ENCODE measurements around the gene CSNK1G1.
"Not testable (repeated sequence)": the region's sequence is repeated elsewhere in the genome, so short reads cannot be mapped to it uniquely, and the experiment has no call there.

The CSNK1G1 gene

DNA sequence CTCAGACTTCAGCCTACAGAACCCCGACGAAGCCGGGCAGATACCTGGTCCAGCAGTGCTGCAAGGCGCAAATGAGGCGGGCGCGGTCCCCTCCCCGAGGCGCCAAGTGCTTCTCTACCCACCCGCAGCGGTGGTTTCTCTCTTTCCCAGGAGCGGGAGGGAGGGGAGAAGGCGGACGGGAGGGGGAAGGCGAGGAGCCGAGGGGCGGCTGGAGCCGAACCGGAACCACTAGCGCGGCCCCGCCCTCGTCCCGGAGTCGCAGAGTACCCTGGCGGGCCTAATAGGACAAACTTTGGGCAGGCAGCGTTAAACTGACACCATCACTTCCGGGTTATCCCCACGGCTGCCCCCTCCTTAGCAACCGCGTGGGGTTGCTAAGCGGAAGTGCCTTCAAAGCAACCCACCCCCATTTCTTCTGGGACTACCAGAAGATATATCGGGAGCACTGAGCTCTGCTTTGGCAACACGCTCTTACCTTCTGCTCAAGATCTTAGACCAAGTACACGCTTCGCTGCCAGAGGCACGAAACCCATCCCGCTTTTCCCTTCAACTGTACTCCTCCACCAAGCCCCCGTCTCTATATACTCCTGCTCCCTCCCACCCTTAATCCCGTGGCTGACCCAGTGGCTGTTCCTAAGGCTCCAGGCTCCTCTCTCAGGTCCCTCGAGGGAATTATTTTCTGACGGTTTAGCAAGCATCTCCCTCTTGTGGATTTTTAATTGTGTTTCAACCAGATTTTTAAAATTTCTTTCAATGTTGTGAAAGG lies at the start of gene CSNK1G1:
TSS of gene CSNK1G1 (minus strand) at position 230 of the 766 bp plus-strand sequence. CDS start 55,674 bp downstream, outside the sequence.
- TF ChIP-seq POLR2A (IDR thresholded peaks at IDR 0.05; ENCODE audit: low read length) (peak; percentile 41), GATA1 (IDR thresholded peaks at IDR 0.05; ENCODE audit: low read depth, low read length) (no peak)
- peak; percentile 92 to 93 for DNase-seq

DNA sequence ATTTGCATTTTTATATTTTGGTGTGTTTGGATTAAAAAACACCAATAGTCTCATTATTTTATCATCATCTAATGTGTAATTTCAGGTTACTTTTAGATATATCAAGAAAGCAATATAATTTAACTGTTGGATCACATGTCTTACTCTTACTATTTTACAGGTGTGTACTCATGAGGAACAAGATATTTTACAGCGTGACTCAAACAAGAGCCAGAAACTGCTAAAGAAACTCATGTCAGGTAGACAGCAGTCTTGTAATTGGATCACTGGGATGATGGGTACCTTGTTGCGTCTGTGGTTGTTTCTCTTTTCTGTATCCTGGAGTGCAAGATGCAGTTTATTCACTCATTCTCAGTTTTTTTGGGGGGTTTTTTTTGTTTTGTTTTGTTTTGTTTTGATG lies 44.6 kb upstream of the CSNK1G1 start:
- no peak for TF ChIP-seq GATA1 (IDR thresholded peaks at IDR 0.05; ENCODE audit: low read depth, low read length)
- no peak for TF ChIP-seq POLR2A (IDR thresholded peaks at IDR 0.05; ENCODE audit: low read length)
- DNase-seq: no peak

DNA sequence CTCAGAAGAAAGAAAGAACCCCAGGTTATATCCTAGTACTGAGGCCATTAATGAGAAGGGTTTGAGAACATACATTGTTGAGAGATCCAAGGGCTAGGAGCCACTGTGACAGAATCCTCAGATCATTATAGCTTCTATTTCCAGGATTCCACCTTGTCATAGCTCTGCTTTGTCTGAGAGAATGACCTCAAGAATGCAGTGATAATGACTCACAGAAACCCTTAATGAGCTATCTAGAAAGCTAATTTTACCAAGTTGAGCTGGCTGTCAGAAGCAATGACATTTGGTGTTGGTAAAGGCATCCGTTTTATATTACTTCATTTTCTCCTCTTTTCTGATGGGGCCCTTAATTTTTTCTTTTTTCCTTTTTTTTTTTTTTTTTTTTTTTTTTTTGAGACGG lies 42.6 kb upstream of the CSNK1G1 start:
- DNase-seq: no peak
- no peak for TF ChIP-seq GATA1 (IDR thresholded peaks at IDR 0.05; ENCODE audit: low read depth, low read length)
- TF ChIP-seq POLR2A (IDR thresholded peaks at IDR 0.05; ENCODE audit: low read length): no peak

DNA sequence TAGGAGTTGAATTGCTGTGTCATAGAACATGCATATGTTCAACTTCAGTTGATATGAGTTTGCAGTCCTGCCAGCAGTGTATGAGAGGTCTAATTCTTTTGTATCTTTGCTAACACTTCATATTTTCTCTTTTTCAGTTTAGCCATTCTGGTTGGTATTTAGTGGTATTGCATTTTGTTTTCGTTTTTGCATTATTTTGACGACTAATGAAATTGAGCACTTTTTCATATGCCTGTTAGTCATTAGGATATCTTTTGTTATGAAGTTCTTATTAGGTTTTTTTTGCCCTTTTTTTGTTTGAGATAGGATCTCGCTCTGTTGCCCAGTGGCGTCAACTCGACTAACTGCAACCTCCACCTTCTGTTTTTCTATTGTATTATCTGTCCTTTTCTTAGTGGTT lies 40.8 kb upstream of the CSNK1G1 start:
- TF ChIP-seq GATA1 (IDR thresholded peaks at IDR 0.05; ENCODE audit: low read depth, low read length): no peak
- no peak for TF ChIP-seq POLR2A (IDR thresholded peaks at IDR 0.05; ENCODE audit: low read length)
- DNase-seq: peak in 1 of 2 experiments; percentile 16

DNA sequence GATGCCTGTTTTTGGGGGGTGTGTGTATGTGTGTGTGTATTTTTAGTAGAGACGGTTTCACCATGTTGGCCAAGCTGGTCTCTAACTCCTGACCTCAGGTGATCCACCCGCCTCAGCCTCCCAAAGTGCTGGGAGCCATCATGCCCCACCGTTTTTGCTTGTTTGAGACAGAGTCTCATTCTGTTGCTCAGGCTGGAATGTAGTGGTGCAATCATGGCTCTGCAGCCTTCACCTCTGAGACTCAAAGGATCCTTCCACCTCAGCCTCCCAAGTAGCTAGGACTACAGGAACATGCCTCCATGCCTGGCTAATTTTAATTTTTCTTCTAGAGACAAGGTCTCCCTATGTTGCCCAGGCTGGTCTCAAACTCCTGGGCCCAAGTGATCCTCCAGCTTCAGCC lies 36.5 kb upstream of the CSNK1G1 start:
- DNase-seq: not testable (repeated sequence)

DNA sequence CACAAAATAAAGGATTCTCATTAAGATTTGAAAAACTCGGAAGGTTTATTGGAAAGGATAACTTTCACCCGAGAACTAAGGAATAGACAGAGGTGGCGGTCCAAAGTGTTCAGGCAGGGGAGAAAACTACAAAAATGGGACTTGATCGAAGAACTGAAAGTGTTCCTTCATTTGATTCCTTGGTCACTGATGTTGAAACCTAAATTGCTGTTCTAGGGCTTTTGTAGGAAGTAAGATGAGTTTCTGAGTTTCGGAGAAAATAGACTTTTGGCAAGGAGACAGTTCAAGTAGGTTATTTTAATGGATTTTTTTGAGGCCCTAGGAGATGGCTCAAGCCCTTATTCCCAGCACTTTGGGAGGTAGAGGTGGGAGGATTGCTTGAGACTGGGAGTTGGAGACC lies 33.1 kb upstream of the CSNK1G1 start:
- no peak for TF ChIP-seq POLR2A (IDR thresholded peaks at IDR 0.05; ENCODE audit: low read length)
- no peak for TF ChIP-seq GATA1 (IDR thresholded peaks at IDR 0.05; ENCODE audit: low read depth, low read length)
- DNase-seq: no peak

DNA sequence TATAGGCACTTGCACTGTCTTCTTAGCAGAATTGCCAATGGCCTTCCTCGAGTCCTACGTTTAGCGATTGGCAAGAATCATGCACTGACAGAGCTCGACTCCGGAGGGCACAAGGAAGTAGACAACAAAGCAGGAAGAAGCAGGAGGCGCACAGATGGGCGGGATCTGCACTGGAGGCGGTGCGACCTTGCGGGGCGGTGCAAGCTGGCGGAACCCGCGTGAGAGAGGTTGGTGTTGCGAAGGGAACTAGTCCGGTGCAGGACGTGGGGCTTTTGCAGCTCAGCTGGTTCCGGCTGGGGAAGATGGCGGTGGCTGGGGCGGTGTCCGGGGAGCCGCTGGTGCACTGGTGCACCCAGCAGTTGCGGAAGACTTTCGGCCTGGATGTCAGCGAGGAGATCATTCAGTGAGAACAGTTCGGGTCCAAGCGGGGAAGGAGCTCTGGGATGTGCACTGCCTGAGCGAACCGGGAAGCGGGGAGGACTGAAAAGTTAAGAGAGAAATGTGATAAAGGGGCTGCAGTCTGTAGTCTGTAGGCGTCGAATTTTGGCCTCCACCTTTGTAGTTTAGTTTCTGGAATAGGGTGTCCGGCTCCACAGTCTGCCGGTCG lies 31.7 kb upstream of the CSNK1G1 start, which contains the start of gene TRIP4:
TSS of gene TRIP4 (plus strand) at position 275 of the 607 bp plus-strand sequence. CDS start at position 303, 28 bp downstream.
- TF ChIP-seq GATA1 (IDR thresholded peaks at IDR 0.05; ENCODE audit: low read depth, low read length) (no peak), POLR2A (IDR thresholded peaks at IDR 0.05; ENCODE audit: low read length) (peak; percentile 96)
- peak; percentile 98 to 99 for DNase-seq

DNA sequence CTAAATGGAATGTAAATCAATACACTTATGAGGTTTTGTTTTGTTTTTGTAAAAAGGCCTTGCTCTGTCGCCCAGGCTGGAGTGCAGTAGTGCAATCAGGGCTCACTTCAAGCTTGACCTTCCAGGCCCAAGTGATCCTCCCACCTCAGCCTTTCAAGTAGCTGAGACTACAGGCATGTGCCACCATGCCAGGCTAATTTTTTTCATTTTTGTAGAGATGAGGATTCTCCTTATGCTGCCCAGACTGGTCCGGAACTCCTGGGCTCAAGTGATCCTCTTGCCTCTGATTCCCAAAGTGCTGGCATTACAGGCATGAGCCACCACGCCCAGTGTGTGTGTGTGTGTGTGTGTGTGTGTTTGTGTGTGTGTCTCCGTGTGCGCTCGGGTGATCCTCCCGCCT lies 30.3 kb upstream of the CSNK1G1 start:
- no peak for DNase-seq
- TF ChIP-seq GATA1 (IDR thresholded peaks at IDR 0.05; ENCODE audit: low read depth, low read length) (no peak), POLR2A (IDR thresholded peaks at IDR 0.05; ENCODE audit: low read length) (no peak)

DNA sequence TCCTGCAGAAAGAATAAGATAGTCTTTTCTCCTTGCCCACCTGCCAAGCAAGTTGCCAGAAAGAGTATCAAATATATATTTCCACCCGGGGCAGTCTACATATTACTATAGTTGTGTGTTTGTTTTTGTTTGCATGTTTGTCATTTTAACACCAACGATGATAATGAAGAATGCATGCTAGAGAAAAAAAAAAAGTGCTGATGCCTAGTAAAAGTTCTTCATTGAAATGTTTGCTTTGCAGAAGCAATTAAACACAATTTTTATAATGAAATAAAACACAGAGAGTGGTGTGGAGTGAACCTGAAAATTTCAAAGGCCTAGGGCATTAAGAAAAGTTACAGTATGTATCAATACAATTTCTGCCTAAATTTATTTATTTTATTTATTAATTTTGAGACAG lies 27.8 kb upstream of the CSNK1G1 start:
- TF ChIP-seq POLR2A (IDR thresholded peaks at IDR 0.05; ENCODE audit: low read length): no peak
- no peak for TF ChIP-seq GATA1 (IDR thresholded peaks at IDR 0.05; ENCODE audit: low read depth, low read length)

DNA sequence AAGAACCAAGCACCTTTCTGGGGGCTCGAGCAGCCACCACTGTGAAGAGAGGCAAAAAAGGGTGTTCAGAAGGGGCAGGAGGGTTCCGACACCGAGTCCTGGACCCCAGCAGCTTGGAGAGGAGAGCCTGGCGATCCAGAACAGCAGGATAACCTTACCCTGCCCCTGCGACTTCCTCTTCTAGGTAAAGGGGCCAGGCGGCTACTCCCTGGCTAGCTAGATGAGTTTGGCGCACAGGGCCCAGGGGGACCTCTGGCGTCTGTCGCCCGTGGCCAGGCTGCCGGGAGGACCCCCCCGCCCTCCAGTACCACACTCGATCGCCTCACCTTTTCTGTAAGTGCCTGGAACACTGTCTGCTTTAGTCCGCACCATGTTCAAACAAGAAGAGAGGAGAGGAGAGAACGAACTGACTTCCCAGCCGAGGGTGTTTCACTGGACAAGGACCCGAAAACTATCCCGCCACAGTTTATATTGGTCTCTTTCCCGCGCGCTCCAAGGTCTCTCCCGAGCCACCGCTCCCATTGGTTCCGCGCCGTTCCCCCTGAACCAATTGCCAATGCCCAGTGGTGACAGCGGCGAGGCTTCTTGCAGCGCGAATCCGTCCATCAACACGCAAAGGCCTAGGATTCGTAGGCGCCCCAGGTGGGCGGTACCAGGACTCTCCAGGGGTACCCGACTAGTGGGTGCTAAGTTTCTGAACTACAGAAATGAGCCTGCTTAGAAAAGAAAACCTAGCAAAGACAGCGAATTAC lies 25.2 kb upstream of the CSNK1G1 start, which contains the start of gene PCLAF:
TSS of gene PCLAF (minus strand) at position 442 of the 752 bp plus-strand sequence. CDS start at position 372, 70 bp downstream.
- peak; percentile 97 to 98 for DNase-seq
- peak; percentile 98 for TF ChIP-seq POLR2A (IDR thresholded peaks at IDR 0.05; ENCODE audit: low read length)
- no peak for TF ChIP-seq GATA1 (IDR thresholded peaks at IDR 0.05; ENCODE audit: low read depth, low read length)

More for the DNA sequence above, 27.8 kb upstream of the CSNK1G1 start:
- no peak for DNase-seq

DNA sequence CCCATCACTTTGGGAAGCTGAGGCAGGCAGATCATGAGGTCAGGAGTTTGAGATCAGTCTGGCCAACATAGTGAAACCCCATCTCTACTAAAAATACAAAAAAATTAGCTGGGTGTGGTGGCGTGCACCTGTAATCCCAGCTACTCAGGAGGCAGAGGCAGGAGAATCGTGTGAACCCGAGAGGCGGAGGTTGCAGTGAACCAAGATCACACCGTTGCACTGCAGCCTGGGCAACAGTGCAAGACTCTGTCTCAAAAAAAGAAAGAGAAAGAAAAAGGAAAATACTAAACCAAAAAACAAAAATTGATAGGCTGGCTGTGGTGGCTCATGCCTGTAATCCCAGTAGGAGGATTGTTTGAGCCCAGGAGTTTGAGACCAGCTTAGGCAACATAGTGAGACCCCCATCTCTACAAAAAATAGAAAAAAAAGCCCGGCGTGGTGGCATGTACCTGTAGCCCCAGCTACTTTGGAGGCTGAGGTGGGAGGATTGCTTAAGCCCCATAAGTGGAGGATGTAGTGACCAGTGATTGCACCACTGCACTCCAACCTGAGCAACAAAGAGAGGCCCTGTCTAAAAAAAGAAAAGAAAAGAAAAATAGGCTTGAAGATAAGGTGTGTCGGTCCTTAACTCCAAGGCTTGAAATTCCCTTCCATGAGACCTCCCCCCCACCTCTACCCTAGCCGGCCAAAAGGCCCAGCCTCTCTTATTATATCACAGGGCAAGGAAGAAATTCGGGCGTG lies 24.3 kb upstream of the CSNK1G1 start:
- DNase-seq: peak; percentile 50 to 63

DNA sequence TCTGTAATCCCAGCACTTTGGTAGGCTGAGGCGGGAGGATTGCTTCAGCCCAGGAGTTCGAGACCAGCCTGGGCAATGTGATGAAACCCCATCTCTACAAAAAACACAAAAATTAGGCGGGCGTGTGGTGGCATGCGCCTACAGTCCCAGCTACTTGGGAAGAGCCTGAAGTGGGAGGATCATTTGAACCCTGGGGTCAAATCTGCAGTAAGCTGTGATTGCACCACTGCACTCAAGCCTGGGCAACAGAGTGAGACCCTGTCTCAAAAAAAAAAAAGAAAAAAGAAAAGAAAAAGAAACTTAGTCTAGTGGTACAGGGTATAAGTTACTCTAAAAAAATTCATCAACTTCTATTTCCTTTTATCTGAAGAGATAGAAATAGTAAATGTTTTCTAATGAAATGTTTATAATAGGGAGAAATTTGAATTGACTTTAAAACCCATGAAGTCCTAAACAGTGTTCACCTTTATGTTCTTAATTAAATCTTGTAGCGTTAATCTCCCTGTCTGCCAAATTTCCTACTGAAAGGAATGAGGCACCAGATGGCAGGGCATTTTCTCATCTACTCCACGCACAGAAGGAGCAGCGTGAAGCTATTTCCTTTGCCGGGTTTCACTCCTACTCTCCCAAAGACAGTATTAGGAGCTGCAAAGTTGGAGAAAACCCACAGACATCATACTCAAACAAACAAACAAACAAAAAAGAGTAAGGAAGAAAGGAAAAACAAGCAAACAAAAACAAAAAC lies 23.4 kb upstream of the CSNK1G1 start:
- TF ChIP-seq GATA1 (IDR thresholded peaks at IDR 0.05; ENCODE audit: low read depth, low read length) (no peak), POLR2A (IDR thresholded peaks at IDR 0.05; ENCODE audit: low read length) (no peak)
- peak in 1 of 2 experiments; percentile 16 for DNase-seq

DNA sequence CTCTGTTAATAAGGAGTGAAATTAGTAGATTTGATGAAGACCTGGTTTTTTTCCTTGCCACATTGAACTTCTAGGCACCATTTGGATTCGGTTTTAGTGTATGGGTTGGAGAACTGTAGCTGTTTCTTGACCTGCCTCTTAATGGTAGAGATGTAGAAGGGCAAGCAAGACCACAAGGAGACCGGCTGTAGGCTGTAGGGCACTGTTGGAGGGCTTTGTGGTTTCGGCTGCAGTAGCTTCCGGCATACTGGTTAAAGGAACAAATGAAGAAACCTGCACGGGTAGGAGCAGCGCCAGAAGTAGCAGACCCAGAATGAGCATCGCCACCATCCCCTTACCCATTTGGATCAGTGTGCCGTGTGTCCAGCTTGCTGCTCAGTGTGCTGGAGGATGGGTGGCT lies 17.4 kb upstream of the CSNK1G1 start:
- no peak for DNase-seq

DNA sequence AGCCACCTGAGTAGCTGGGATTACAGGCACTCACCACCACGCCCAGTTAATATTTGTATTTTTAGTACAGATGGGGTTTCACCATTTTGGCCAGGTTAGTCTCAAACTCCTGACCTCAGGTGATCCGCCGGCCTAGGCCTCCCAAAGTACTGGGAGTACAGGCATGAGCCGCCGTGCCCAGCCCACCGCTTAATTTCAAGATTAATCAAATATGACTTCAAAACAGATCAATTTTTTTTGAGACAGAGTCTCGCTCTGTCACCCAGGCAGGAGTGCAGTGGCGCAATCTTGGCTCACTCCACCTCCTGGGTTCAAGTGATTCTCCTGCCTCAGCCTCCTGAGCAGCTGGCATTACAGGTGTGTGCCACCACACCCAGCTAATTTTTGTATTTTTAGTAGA lies 15.4 kb upstream of the CSNK1G1 start:
- DNase-seq: not testable (repeated sequence)

More for the DNA sequence above, 17.4 kb upstream of the CSNK1G1 start:
- TF ChIP-seq GATA1 (IDR thresholded peaks at IDR 0.05; ENCODE audit: low read depth, low read length) (no peak), POLR2A (IDR thresholded peaks at IDR 0.05; ENCODE audit: low read length) (no peak)
